ENCODE data around the gene MCAT. TPM values are rescaled to one million over a fixed set of nuclear protein-coding genes. Genes with fewer than 3 reads are reported as not detected.

The MCAT gene
- total RNA-seq, 1 donor from 2014 or later, result 10.5 TPM

- no peak for DNase-seq (ENCODE audit: low spot score)
- Histone ChIP-seq H3K36me3 (no peaks in the 10 kb centered on the region), H3K4me2 (no peak overlapping the region), H3K79me2 (ENCODE audit: low read depth) (peaks cover 31% of the 10 kb centered on the region), H4K20me1 (ENCODE audit: low read depth) (peaks cover 35% of the 10 kb centered on the region), H3K9me3 (ENCODE audit: low read depth) (no peaks in the 10 kb centered on the region), H3K4me3 (no peak overlapping the region), H3K9ac (no peak overlapping the region), H3K27ac (no peak overlapping the region), H2AFZ (replicated peaks) (no peak overlapping the region), H3F3A (ENCODE audit: low read depth) (peaks cover 12% of the 10 kb centered on the region), H3K4me1 (peaks cover 7% of the 10 kb centered on the region), H3K27me3 (no peaks in the 10 kb centered on the region)
- TF ChIP-seq EZH2phosphoT487 (IDR thresholded peaks at IDR 0.05) (no peak), CTCF (IDR thresholded peaks at IDR 0.05) (no peak), EZH2 (IDR thresholded peaks at IDR 0.05) (no peak)
- Mint-ChIP-seq H3K36me3 (peaks cover 11% of the 10 kb centered on the region), H3K9me3 (no peaks in the 10 kb centered on the region), H3K4me3 (peak overlapping the region; percentile 74), H3K27me3 (ENCODE audit: insufficient read depth, low read depth) (no peaks in the 10 kb centered on the region), H3K27ac (no peak overlapping the region), H3K4me1 (peaks cover 24% of the 10 kb centered on the region)
Measured at GRCh38 chr22:43183496-43184277, 40.5 kb upstream of the MCAT start.

GRCh38 chr22:43182726-43183125, 39.5 kb upstream of the MCAT start:
- H3K79me2 ChIP-seq (ENCODE audit: low read depth), result peaks cover 31% of the 10 kb centered on the region
- no peak for TF ChIP-seq EZH2 (IDR thresholded peaks at IDR 0.05)
- no peak for TF ChIP-seq CTCF (IDR thresholded peaks at IDR 0.05)
- Mint-ChIP-seq H3K27me3 (ENCODE audit: insufficient read depth, low read depth) (no peaks in the 10 kb centered on the region), H3K36me3 (peaks cover 13% of the 10 kb centered on the region), H3K27ac (no peak overlapping the region), H3K4me3 (no peak overlapping the region), H3K4me1 (peaks cover 19% of the 10 kb centered on the region), H3K9me3 (no peaks in the 10 kb centered on the region)
- no peak overlapping the region for H3K9ac ChIP-seq
- no peaks in the 10 kb centered on the region for H3K9me3 ChIP-seq (ENCODE audit: low read depth)
- no peak overlapping the region for H3K4me2 ChIP-seq
- no peak overlapping the region for H3K4me3 ChIP-seq
- peaks cover 35% of the 10 kb centered on the region for H4K20me1 ChIP-seq (ENCODE audit: low read depth)
- peaks cover 7% of the 10 kb centered on the region for H3K4me1 ChIP-seq
- no peaks in the 10 kb centered on the region for H3K27me3 ChIP-seq
- H2AFZ ChIP-seq (replicated peaks), result no peak overlapping the region
- no peak for DNase-seq (ENCODE audit: low spot score)
- H3F3A ChIP-seq (ENCODE audit: low read depth), result peaks cover 2% of the 10 kb centered on the region
- H3K36me3 ChIP-seq, result no peaks in the 10 kb centered on the region
- H3K27ac ChIP-seq, result no peak overlapping the region

- H3K4me3 ChIP-seq, result no peak overlapping the region
- H3K36me3 ChIP-seq, result no peaks in the 10 kb centered on the region
- H3K4me2 ChIP-seq, result no peak overlapping the region
- no peak overlapping the region for H3K27ac ChIP-seq
- Mint-ChIP-seq H3K27ac (no peak overlapping the region), H3K27me3 (ENCODE audit: insufficient read depth, low read depth) (no peaks in the 10 kb centered on the region), H3K9me3 (no peaks in the 10 kb centered on the region), H3K36me3 (peaks cover 13% of the 10 kb centered on the region), H3K4me1 (peaks cover 19% of the 10 kb centered on the region), H3K4me3 (no peak overlapping the region)
- no peak for DNase-seq (ENCODE audit: low spot score)
- H3K9ac ChIP-seq, result no peak overlapping the region
- peaks cover 7% of the 10 kb centered on the region for H3K4me1 ChIP-seq
- no peaks in the 10 kb centered on the region for H3F3A ChIP-seq (ENCODE audit: low read depth)
- H3K79me2 ChIP-seq (ENCODE audit: low read depth), result peaks cover 31% of the 10 kb centered on the region
- TF ChIP-seq EZH2 (IDR thresholded peaks at IDR 0.05), result no peak
- no peak for TF ChIP-seq CTCF (IDR thresholded peaks at IDR 0.05)
- no peak for TF ChIP-seq EZH2phosphoT487 (IDR thresholded peaks at IDR 0.05)
- peaks cover 35% of the 10 kb centered on the region for H4K20me1 ChIP-seq (ENCODE audit: low read depth)
- H3K9me3 ChIP-seq (ENCODE audit: low read depth), result no peaks in the 10 kb centered on the region
- H3K27me3 ChIP-seq, result no peaks in the 10 kb centered on the region
- no peak overlapping the region for H2AFZ ChIP-seq (replicated peaks)
Measured at GRCh38 chr22:43182118-43182517, 38.9 kb upstream of the MCAT start.
